ENCODE data around the gene SYT8.
A peak's percentile ranks its signal among the peaks of the same experiment; 100 is the strongest.

The SYT8 gene

DNA sequence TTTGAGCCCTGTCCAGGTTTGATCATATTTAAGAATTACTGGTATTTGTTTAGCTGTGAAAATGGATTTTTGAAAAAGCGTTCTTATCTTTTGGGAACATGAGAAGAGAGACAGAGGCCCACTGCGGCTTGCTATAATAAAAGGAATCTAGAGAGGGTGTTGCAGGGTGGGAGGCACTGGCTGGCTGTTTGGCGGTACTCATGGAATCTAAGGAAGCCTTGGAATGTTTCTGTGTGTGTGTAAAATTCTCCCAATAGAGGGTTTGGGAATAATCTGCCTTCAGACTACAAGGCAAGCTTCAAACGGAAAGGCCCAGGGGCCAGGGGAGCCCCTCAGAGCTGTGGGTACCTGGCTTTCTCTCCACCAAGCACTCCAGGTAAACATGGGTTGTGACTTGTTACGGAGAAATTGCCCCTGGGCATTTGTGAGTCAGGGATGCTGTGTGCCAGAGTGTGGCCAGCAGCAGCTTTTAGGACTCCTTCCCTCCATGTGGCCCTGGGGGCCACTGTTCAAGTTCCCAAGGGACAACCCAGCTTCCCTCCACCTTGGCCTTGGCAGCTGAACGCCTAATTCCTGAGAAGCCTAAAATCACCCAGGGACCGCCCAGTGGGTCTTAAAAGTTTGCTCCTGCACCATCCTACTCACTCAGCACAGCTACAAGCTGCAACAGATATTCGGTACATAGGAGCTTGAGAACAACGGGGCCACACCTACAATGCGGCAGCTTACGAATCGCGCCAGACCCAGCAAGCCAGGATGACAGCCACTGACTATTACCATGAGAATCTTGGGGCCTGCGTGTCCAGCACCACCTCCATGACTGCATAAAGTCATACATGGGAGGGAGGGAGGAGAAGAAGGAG, 14.1 kb upstream of the SYT8 start:
- DNase-seq = no peak

GRCh38 chr11:1821562-1821961, 13.2 kb upstream of the SYT8 start:
- DNase-seq = no peak

GRCh38 chr11:1822648-1823375, 12.0 kb upstream of the SYT8 start:
- peak; percentile 12 for DNase-seq

DNA sequence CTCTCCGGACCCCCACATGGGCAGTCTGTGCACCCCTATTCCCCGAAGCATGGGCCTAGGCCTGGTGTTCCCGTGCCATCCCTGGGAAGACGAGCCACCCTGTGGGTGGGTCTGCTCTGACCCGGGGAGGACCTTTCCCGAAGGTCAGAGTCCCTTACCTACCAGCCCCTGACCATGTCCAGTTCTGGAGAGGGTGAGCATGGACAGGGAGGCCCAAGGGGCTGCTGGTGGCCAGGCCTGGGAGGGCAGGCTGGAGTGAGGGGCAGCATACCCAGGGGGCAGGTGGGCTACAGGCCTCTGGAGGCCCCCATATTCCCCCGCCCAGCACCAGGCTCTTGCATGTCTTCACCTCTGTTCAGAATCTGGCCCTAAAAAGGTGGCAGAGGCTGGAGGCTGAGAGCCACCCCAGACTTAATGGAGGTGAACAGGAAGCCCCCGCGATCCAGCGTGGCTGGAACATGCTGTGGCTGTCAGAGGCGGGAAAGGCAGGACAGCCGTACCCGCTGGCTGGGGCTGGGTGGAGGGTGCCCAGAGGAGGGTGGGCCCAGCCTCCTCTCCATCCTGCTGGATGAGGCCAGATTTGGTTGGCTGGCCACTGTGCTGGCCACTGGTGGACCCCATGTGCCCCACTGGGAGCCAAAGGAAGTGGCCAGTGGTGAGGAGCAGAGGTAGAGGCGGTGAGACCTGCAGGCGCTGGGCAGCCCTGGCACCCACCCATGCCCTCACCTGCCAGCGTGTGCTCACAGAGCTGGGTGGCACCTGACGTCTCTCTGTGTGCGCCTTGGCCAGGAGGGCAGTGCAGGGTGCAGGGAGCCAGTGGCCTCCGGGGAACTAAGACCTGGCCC, 11.2 kb upstream of the SYT8 start:
- peak; percentile 22 for DNase-seq

DNA sequence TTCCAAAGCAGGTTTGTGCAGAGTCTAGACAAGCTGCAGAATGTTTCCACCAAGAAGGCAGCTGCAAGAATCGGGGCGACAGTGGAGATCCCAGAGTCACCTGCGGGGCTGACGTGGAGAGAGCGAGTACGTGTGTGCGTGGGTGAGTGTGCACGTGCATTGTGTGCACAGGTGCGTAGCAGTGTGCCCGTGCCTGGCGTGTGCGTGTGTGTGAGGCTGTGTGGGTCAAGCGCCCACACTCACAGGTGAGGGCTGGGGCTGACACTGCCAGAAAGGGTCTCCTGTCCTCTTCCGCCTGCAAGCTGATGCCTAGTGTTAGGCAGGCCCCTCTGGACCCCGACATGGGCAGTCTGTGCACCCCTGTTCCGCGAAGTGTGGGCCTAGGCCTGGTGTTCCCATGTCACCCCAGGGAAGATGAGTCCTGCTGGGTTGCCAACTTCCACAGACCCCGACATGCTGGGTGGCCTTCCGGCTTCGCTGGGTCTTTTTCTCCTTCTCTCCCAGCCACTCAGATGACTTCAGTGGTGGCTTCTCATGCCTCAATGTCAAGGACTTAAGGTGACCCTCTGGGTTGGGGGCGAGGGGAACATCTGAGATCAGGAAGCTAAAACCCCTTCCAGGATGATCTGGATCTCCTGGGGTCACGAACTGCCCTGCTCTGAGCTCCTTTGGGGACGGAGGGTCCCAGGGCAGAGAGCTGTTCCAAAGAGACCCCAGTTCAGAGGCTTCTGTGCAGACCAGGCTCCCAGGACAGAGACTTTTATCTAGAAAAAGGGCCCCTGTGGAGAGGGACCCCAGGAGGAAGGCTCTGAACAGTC, 10.4 kb upstream of the SYT8 start:
- DNase-seq = no peak

DNA sequence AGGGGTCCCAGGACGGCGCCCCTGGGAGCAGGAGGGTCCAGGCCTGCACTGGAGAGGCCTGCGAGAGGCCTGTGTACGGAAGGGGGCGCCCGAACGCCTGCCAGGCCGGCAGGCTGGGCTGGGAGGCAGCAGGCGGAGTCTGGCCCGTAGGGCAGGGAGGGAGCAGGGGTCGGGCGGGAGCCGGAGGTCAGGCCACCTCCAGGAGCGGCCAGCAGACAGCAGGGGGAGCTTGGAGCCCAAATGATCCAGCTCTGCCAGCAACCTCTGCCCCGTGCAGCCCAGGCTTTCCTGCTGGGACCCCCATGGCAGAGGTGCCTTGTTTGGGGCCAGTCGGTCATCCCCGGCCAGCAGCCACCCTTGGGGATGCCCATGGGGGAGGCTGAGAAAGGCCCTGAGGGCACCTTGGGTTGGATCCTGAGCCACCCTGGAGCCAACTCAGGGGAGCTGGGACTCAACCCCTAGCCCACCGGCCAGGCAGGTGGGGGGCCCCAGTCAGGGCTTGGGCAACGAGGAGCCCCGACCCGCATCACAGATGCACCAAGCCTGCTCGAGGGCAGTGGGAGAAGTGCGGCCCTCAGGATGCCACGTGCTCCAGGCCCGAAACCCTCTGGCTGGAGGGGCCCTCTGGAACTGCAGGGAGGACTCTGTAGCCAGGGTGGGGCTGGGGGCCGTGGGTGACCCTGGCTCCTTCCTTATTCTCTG, 9.6 kb upstream of the SYT8 start:
- peak; percentile 74 for DNase-seq

DNA sequence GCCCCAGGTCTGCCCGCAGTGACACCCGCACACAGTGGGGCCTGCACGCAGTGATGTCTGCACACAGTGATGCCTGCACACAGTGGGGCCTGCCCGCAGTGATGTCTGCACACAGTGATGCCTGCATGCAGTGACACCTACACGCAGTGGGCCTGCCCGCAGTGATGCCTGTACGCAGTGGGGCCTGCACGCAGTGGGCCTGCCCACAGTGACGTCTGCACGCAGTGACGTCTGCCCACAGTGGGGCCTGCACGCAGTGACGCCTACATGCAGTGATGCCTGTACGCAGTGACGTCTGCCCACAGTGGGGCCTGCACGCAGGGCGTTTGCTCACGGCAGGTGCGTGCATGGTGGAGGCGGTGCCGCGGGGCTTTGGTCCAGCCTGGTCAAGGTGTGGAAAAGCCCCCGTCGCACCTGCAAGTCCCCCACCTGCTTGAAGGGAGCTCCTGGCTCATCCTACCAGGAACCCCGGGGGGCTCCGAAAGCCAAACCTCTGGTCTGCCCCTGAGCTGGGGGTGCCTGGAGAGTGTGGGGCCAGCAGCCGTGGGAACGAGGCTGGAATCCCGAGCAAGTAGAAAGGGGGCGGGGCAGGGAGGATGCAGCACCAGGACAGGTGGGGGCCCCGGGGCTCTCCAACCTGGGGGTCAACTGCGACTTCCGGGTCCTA, 8.9 kb upstream of the SYT8 start:
- peak; percentile 27 for DNase-seq

DNA sequence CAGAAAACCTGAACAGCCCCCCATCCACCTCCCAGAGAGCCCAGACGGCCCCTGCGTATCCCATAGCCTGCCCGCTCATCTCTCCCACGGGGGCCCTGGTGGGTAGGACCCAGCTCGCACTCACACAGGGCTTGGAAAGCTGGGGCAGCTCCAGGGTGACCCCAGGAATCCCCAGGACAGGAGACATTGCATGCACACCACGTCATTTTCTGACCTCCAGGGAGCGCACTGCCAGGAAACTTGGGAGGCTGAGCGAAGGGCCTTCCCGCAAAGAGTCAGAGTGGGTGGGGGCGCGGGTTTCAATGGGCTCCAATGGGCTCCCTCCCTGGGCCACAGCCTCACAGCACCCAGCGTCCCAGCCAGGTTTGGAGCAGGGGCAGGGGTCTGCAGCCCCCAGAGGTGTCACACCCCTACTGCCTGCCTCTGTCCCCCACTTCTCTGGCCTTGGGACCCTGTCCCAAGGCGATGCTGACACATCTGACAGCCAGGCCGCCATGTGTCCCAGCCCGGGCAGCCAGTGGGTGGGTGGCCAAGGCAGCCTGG, 8.2 kb upstream of the SYT8 start:
- DNase-seq = peak; percentile 82

DNA sequence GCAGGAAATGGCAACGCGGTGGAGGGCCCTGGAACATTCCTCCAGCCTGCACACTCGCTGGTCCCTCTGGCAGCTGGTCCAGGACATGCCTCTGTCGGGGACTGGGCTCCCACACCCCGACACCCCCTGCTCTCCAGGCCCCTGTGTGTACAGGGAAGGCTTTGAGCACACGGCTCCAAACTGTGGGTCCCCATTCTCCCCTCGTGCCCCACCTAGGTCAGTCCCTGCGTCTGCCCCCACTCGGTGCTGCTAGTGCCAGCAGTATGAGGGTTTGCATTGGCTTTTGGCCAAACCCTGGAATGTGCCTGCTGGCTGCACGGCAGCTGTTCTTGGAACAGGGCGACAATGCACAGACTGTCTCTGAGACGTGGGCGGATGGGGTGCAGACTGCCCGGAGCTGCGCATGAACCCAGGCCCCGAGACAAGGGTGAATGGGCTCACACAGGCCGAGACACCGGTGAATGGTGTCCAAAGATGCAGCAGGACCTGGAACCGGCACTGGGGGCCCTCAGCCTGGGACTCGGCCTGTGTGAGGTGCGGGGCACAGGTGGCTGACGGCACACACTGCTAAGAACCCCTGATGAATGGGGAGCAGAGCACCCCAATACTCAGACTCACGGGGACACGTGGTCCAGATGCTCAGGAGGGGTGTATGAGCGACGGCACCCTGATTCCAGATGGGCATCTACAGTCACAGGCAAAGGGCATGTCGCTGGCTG, 7.5 kb upstream of the SYT8 start:
- DNase-seq = peak; percentile 93

DNA sequence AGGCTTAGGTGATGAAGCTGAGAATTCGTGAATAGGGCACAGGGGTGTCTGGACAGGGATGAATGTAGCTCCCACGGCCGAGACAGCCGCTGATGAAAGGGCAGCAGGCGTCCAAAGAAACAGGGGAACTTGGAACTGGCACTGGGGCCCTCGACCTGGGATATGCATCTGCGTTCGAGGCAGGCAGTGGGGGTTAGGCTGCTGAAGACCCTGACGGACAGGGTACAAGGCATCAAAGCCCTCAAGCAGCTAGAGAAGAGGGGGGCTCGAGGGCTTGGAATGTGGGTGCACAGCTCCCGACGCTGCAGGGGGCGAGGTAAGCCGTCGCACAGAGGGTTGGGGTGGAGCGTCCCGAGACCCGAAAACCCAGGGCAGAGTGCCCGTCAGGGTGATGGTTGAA, 6.9 kb upstream of the SYT8 start:
- DNase-seq = peak; percentile 23

DNA sequence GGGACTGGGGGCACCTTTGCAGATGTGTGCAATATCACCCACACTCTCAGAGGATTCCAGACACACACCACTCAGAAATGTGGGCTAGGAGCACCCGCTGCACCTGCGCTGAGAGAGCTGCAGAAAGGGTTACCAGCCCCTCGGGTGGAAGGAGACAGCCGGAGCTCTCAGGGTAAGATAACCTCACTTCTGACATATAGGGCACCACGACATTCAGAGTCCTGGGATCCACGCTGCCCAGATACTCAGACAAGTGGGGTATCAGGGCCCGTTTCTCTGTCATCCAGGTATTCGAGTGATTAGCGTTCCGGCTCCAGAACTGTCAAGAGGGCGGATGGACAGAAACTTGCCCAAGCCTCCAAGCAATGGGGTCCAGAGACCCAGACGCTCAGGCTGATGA, 6.2 kb upstream of the SYT8 start:
- peak; percentile 26 for DNase-seq

- peak; percentile 49 for DNase-seq
Observed at GRCh38 chr11:1829039-1829820, 5.6 kb upstream of the SYT8 start.

DNA sequence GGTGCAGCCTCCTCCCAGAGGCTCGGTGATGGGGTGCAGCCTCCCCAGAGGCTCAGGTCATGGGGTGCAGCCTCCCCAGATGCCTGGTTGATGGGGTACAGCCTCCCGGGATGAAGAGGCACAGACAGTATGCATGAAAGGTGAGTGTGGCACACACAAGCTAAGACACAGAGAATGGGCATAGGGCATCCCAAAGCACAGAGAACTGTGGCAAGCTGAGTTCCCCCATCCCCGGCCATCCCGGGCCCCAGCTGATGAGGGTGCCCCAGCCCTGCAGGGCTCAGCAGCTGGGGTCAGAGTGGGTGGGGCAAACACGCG, 4.8 kb upstream of the SYT8 start:
- DNase-seq = no peak

DNA sequence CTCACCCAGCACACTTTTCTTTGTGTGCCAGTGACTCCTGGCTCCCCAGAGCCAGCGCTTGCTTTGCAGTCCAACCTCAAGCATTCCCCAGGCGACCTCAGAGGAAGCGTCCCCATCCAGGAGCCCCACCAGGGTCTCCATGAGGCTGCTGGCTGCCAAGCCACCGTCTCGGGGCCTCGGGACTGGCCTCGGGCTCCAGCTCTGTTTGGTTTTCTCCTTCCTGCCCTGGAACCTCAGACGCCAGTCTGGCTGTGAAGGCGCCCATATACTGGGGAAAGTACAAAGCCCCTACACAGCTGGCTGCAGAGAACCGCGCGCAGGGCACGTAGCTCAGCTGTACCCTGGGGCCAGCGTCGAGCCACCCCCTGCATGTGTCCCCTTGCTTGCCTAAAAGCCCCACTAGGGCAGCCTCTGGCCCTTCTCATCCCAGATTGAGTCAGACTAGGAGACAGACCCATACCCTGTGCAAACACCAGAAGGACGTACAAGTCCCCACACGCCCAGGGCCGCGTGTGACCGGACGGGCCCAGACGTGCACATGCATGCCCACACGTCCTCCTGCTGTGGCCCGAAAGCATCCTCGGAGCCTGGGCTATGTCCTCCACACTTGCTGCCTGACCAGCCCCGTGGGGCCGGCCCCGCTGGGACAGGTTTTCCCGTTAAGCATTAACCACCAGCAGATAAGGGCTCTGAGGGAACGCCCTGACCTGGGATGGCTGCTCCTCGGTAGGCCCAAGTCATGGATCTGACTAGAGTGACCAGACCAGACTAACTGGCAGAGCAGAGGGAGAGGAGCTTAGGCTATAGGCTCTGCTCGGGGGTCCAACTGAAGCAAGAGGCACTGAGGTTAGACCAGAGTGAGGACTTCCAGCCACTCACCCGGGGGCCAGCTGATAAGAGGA, 4.2 kb upstream of the SYT8 start:
- DNase-seq = peak; percentile 76

GRCh38 chr11:1831338-1832210, 3.2 kb upstream of the SYT8 start:
- DNase-seq = peak; percentile 32

- DNase-seq = peak; percentile 49
Observed at GRCh38 chr11:1832211-1832919, 2.4 kb upstream of the SYT8 start.

- DNase-seq = peak; percentile 38
Observed at GRCh38 chr11:1832920-1833295, 1.9 kb upstream of the SYT8 start.

Data from left hindlimb (tissue), 1 donor.